Psoas muscle (tissue), 8 donors: ENCODE results near the gene ITIH6. TPM values are rescaled to one million over a fixed set of nuclear protein-coding genes. Genes with fewer than 3 reads are reported as not detected.

Experiments used
- ATAC-seq, 4 donors: fragments of 200-7000 bp; cut with Tn5 transposase; one replicate each; pipeline ENCODE4 v1.9.1; 2020; ENCODE audit warnings: moderate library complexity in 3 of 4, mild to moderate bottlenecking in 2 of 4
- DNase-seq, 2 donors: peaks; one replicate each; pipeline ENCODE4 v3.0.0-alpha.2; 2020
- H3K27ac ChIP-seq: fragments of 200-600 bp; one replicate; pipeline ENCODE4 v1.8.0; 2022
- H3K27me3 ChIP-seq, 3 donors: fragments of 200-600 bp in 1 of 3; one replicate each; pipeline versions ENCODE4 v1.6.1 to v1.8.0; 2013 to 2022; ENCODE audit warnings: low read length in 2 of 3, mild to moderate bottlenecking in 2 of 3, moderate library complexity in 1 of 3; ENCODE audit not compliant: insufficient read depth in 3 of 3
- H3K36me3 ChIP-seq, 2 donors: fragments of 200-600 bp in 1 of 2; one replicate each; pipeline versions ENCODE4 v1.6.1 to v1.8.0; 2013 to 2022; ENCODE audit warnings: low read depth in 1 of 2, mild to moderate bottlenecking in 1 of 2, moderate library complexity in 1 of 2; ENCODE audit not compliant: insufficient read depth in 1 of 2
- H3K4me1 ChIP-seq: fragments of 200-600 bp; one replicate; pipeline ENCODE4 v1.8.0; 2022
- H3K4me3 ChIP-seq: fragments of 200-600 bp; one replicate; pipeline ENCODE4 v1.8.0; 2022; ENCODE audit warnings: mild to moderate bottlenecking
- H3K9me3 ChIP-seq: fragments of 200-600 bp; one replicate; pipeline ENCODE4 v1.8.0; 2022
- CTCF ChIP-seq: fragments of 200-600 bp; IDR thresholded peaks from one replicate; pipeline ENCODE4 v1.8.0; 2022; ENCODE audit warnings: antibody characterized with exemption
- WGBS, 3 donors: extraction: QIAGEN DNeasy Blood & Tissue Kit; methylation state at CpG; one replicate each; pipeline versions ENCODE4 v1.1.6 to v1.1.7; 2013; 5-methylcytosine and 5-hydroxymethylcytosine counted together
- intact Hi-C, 2 donors: fragments of 100-400 bp; cut with DNase I; formaldehyde crosslinking; loops; one replicate each; pipeline versions ENCODE4 v1.11.0 to v1.14.2; 2022
- polyA plus RNA-seq, 3 donors: library from polyadenylated mRNA; stranded (reverse); fragments of 200-250 nt; gene quantifications; one replicate each; pipeline ENCODE4 v1.2.3, GENCODE V29; 2013
- total RNA-seq, 4 donors: library from RNA; stranded (reverse); fragmentation: NEBNext Ultra II Directional in 2 of 4; extraction: Animal tissue kit (Norgen Biotek cat#: 25700) in 2 of 4; gene quantifications; one replicate each; pipeline versions ENCODE4 v1.2.1 to v1.2.4, GENCODE V29; 2021 to 2023
- donor health status: healthy with polysubstance abuse.
- donor health status: DM: no; HTN: no; CAD: no; lungs with moderate emphysema.
- donor health status: Bipolar disorder and iron deficiency.
- donor health status: healthy.
- donor health status: DM: yes; HTN: yes; CAD: no.
- donor health status: DM: no; HTN: no; CAD: no.
- donor health status: DM: no; HTN: no; CAD: no.
- donor health status: DM: yes; HTN: yes; CAD: no.

Gene ITIH6
- total and polyA plus RNA-seq, 7 donors, result 0.01 to 0.06 TPM; not detected in 5

GRCh38 chrX:54821310-54821709 lies 23.3 kb upstream of the ITIH6 start:
- ATAC-seq, result no peak
- H3K4me3 ChIP-seq, result no peak overlapping the region
- WGBS, 3 donors, result 78 to 93% (median 87%) methylated on average over 2 of the region's 2 CpGs

GRCh38 chrX:54820737-54821136 lies 22.7 kb upstream of the ITIH6 start:
- Histone ChIP-seq H3K27me3 (no peaks in the 10 kb centered on the region), H3K9me3 (no peaks in the 10 kb centered on the region), H3K4me1 (no peaks in the 10 kb centered on the region), H3K27ac (no peak overlapping the region), H3K4me3 (no peak overlapping the region), H3K36me3 (peaks cover 0 to 7% of the 10 kb centered on the region in 2 donors)
- intact Hi-C loops, result no loop called here
- WGBS, 3 donors, result 66 to 91% (median 91%) methylated on average over 6 to 7 of the region's 7 CpGs
- TF ChIP-seq CTCF, result no peak
- DNase-seq, result no peak
- no peak for ATAC-seq

More at GRCh38 chrX:54821310-54821709, 23.3 kb upstream of the ITIH6 start:
- Histone ChIP-seq H3K27me3 (no peaks in the 10 kb centered on the region), H3K36me3 (peaks cover 0 to 2% of the 10 kb centered on the region in 2 donors), H3K9me3 (no peaks in the 10 kb centered on the region), H3K27ac (no peak overlapping the region), H3K4me1 (no peaks in the 10 kb centered on the region)
- no peak for TF ChIP-seq CTCF
- intact Hi-C loops, result no loop called here
- DNase-seq, result no peak

GRCh38 chrX:54819201-54819600 lies 21.1 kb upstream of the ITIH6 start:
- WGBS, 3 donors, result 63 to 72% (median 68%) methylated on average over 8 of the region's 8 CpGs
- no peak overlapping the region for H3K4me3 ChIP-seq
- H3K27me3 ChIP-seq, result no peaks in the 10 kb centered on the region
- no peaks in the 10 kb centered on the region for H3K4me1 ChIP-seq
- peaks cover 0 to 23% of the 10 kb centered on the region in 2 donors for H3K36me3 ChIP-seq
- TF ChIP-seq CTCF, result no peak
- ATAC-seq (no peak), DNase-seq (no peak)
- no peaks in the 10 kb centered on the region for H3K9me3 ChIP-seq
- H3K27ac ChIP-seq, result no peak overlapping the region
- intact Hi-C loops, result no loop called here

- Histone ChIP-seq H3K36me3 (peaks cover 0 to 33% of the 10 kb centered on the region in 2 donors), H3K4me1 (no peaks in the 10 kb centered on the region), H3K27ac (no peak overlapping the region), H3K9me3 (no peaks in the 10 kb centered on the region), H3K4me3 (no peak overlapping the region), H3K27me3 (no peaks in the 10 kb centered on the region)
- no peak for DNase-seq
- no peak for ATAC-seq
- TF ChIP-seq CTCF, result no peak
- intact Hi-C loops, result no loop called here
- 44 to 66% (median 60%) methylated on average over 4 to 5 of the region's 5 CpGs for WGBS, 3 donors
These were observed 20.2 kb upstream of the ITIH6 start for GRCh38 chrX:54818221-54818620.

- ATAC-seq, result no peak
- no peak overlapping the region for H3K27ac ChIP-seq
These were observed 19.3 kb upstream of the ITIH6 start for GRCh38 chrX:54817220-54817820.

More at GRCh38 chrX:54817220-54817820, 19.3 kb upstream of the ITIH6 start:
- Histone ChIP-seq H3K4me3 (no peak overlapping the region), H3K36me3 (peaks cover 0 to 42% of the 10 kb centered on the region in 2 donors), H3K9me3 (no peaks in the 10 kb centered on the region), H3K27me3 (no peaks in the 10 kb centered on the region), H3K4me1 (no peaks in the 10 kb centered on the region)
- WGBS, 3 donors, result 73 to 80% (median 77%) methylated on average over 4 to 7 of the region's 7 CpGs
- intact Hi-C loops, result no loop called here
- no peak for TF ChIP-seq CTCF
- DNase-seq, result no peak
